ENCODE results near the gene ARMH3.

ARMH3 gene

GRCh38 chr10:102004376-102004775, 51.6 kb downstream of the ARMH3 start:
- no peak for DNase-seq (ENCODE audit: low read depth)
- no peak for TF ChIP-seq CTCF (IDR thresholded peaks at IDR 0.05; ENCODE audit: low read depth, low read length, missing control alignments)
- no peak overlapping the region for H3K4me3 ChIP-seq (ENCODE audit: low read depth, low read length)

- TF ChIP-seq CTCF (IDR thresholded peaks at IDR 0.05; ENCODE audit: low read depth, low read length, missing control alignments): no peak
- no peak for DNase-seq (ENCODE audit: low read depth)
- no peak overlapping the region for H3K4me3 ChIP-seq (ENCODE audit: low read depth, low read length)
These were observed 52.4 kb downstream of the ARMH3 start for GRCh38 chr10:102003541-102003940.

- H3K4me3 ChIP-seq (ENCODE audit: low read depth, low read length): no peak overlapping the region; the same call in 1 of the 2 replicates
- peak; percentile 78 for DNase-seq (ENCODE audit: low read depth)
- TF ChIP-seq CTCF (IDR thresholded peaks at IDR 0.05; ENCODE audit: low read depth, low read length, missing control alignments): no peak
These were observed 54.4 kb downstream of the ARMH3 start for GRCh38 chr10:102001435-102002068.

- H3K4me3 ChIP-seq (ENCODE audit: low read depth, low read length): no peak overlapping the region
- DNase-seq (ENCODE audit: low read depth): no peak
- TF ChIP-seq CTCF (IDR thresholded peaks at IDR 0.05; ENCODE audit: low read depth, low read length, missing control alignments): no peak
These were observed 58.2 kb downstream of the ARMH3 start for GRCh38 chr10:101997803-101998202.

- DNase-seq (ENCODE audit: low read depth): no peak
- no peak for TF ChIP-seq CTCF (IDR thresholded peaks at IDR 0.05; ENCODE audit: low read depth, low read length, missing control alignments)
- no peak overlapping the region for H3K4me3 ChIP-seq (ENCODE audit: low read depth, low read length)
These were observed 60.4 kb downstream of the ARMH3 start for GRCh38 chr10:101995451-101996063.

GRCh38 chr10:101993651-101994200, 62.2 kb downstream of the ARMH3 start:
- H3K4me3 ChIP-seq (ENCODE audit: low read depth, low read length): no peak overlapping the region
- TF ChIP-seq CTCF (IDR thresholded peaks at IDR 0.05; ENCODE audit: low read depth, low read length, missing control alignments): no peak
- DNase-seq (ENCODE audit: low read depth): no peak
